K562 (cell line): ENCODE results near the gene KIAA1958. TPM values are rescaled to one million over a fixed set of nuclear protein-coding genes. Genes with fewer than 3 reads are reported as not detected.

Experiments
- ATAC-seq: fragments of 200-7000 bp; cut with Tn5 transposase; 3 replicates; pipeline ENCODE4 v1.9.1; 2020; ENCODE audit warnings: moderate library complexity
- BruUV-seq: library from RNA; stranded (reverse); fragments of 400-500 nt; replicated peaks from 2 replicates; lab custom pipeline; 2021; lab: Mats Ljungman, UMichigan
- CTCF ChIA-PET: fragments of 300-600 bp; formaldehyde crosslinking; extraction: SDS; loops from one replicate; lab custom pipeline; 2021; ENCODE audit warnings: low intra/inter-chr PET ratio; lab: Yijun Ruan, JAX
- POLR2A ChIA-PET: fragments of 300-600, 350-650 bp; sonication (Branson Sonifier 250); formaldehyde crosslinking; extraction: SDS; loops from one replicate; lab custom pipeline; 2021; ENCODE audit warnings: antibody characterized with exemption, inconsistent platforms; lab: Yijun Ruan, JAX
- DNase-seq, 4 experiments: peaks; one replicate each; pipeline versions ENCODE4 v3.0.0 to v3.0.0-alpha.2; 2011 to 2018; ENCODE audit warnings: low spot score in 3 of 4, mixed read lengths in 3 of 4; ENCODE audit errors: extremely low read depth in 1 of 4
- FAIRE-seq: peaks from 2 replicates; lab custom pipeline; 2011; peaks lifted over from hg19 to GRCh38; lab: Jason Lieb, UNC
- H2AFZ ChIP-seq: 2 replicates; pipeline ENCODE4 v1.6.0; 2011; ENCODE audit warnings: low read depth, low read length, control low read depth, inconsistent platforms
- H3K27ac ChIP-seq: fragments of 200-600 bp; 3 replicates; pipeline ENCODE4 v1.8.0; 2011; ENCODE audit warnings: low read depth, mild to moderate bottlenecking, control low read depth, inconsistent platforms, low read length, moderate library complexity, mixed read lengths; ENCODE audit errors: extremely low read depth
- H3K27me3 ChIP-seq, 2 experiments: fragments of 300-600 bp in 1 of 2; 2 replicates in 1 of 2; 3 replicates in 1 of 2; pipeline versions ENCODE4 v1.6.0 to v1.8.0; 2011; ENCODE audit warnings: inconsistent platforms in 2 of 2, low read length in 2 of 2, mild to moderate bottlenecking in 1 of 2, mixed read lengths in 1 of 2, moderate library complexity in 1 of 2; ENCODE audit not compliant: control insufficient read depth in 2 of 2, insufficient read depth in 2 of 2
- H3K36me3 ChIP-seq: fragments of 300-600 bp; 3 replicates; pipeline ENCODE4 v1.8.0; 2011; ENCODE audit warnings: mild to moderate bottlenecking, low read length, inconsistent platforms; ENCODE audit not compliant: control insufficient read depth, insufficient read depth
- H3K4me1 ChIP-seq, 2 experiments: fragments of 200-600 bp in 1 of 2; replicated peaks in 1 of 2; 2 replicates in 1 of 2; 3 replicates in 1 of 2; pipeline versions ENCODE4 v1.5.1 to v1.8.0; 2011; ENCODE audit warnings: inconsistent platforms in 2 of 2, low read length in 2 of 2, mild to moderate bottlenecking in 1 of 2, mixed read lengths in 1 of 2, moderate library complexity in 1 of 2; ENCODE audit not compliant: control insufficient read depth in 2 of 2, insufficient read depth in 2 of 2
- H3K4me2 ChIP-seq: 2 replicates; pipeline ENCODE4 v1.6.1; 2011; ENCODE audit warnings: low read length, control low read depth, inconsistent platforms, mixed read lengths; ENCODE audit not compliant: insufficient read depth
- H3K4me3 ChIP-seq: fragments of 200-600 bp; sonication (generic), shearing (Covaris generic); 2 replicates; pipeline ENCODE4 v1.5.1; 2016; ENCODE audit warnings: control low read depth, inconsistent platforms
- H3K79me2 ChIP-seq: fragments of 200-600 bp; 3 replicates; pipeline ENCODE4 v1.8.0; 2011; ENCODE audit warnings: low read length, inconsistent platforms; ENCODE audit not compliant: control insufficient read depth, insufficient read depth
- H3K9ac ChIP-seq, 2 experiments: 2 replicates each; pipeline versions ENCODE4 v1.6.0 to v1.6.1; 2011; ENCODE audit warnings: low read depth in 2 of 2, low read length in 2 of 2, control low read depth in 1 of 2, inconsistent platforms in 1 of 2, mild to moderate bottlenecking in 1 of 2, mixed read lengths in 1 of 2; ENCODE audit not compliant: insufficient read depth in 1 of 2
- H3K9me1 ChIP-seq: one replicate; pipeline ENCODE4 v1.6.0; 2011; ENCODE audit warnings: inconsistent platforms, mild to moderate bottlenecking, low read length, moderate library complexity; ENCODE audit not compliant: control insufficient read depth, insufficient read depth
- H3K9me3 ChIP-seq: replicated peaks from 2 replicates; pipeline ENCODE4 v1.5.1; 2011; ENCODE audit warnings: low read depth, low read length, inconsistent platforms; ENCODE audit not compliant: control insufficient read depth, insufficient read depth
- H4K20me1 ChIP-seq: replicated peaks from 2 replicates; pipeline ENCODE4 v1.6.1; 2011; ENCODE audit warnings: low read length, inconsistent platforms, mixed read lengths; ENCODE audit not compliant: control insufficient read depth, insufficient read depth
- EZH2 ChIP-seq: IDR thresholded peaks from 2 replicates; pipeline ENCODE4 v1.6.1; 2012; ENCODE audit warnings: low read depth, mild to moderate bottlenecking, inconsistent platforms, low read length, borderline replicate concordance
- FOXK2 ChIP-seq, 2 experiments: fragments of 450-650 bp; IDR thresholded peaks in 1 of 2; conservative IDR thresholded peaks in 1 of 2; 2 replicates each; pipeline ENCODE4 v1.6.1; 2016; ENCODE audit warnings: low read depth in 2 of 2, mild to moderate bottlenecking in 1 of 2
- FOXM1 ChIP-seq, 2 experiments: fragments of 450-650 bp in 1 of 2; sonication (generic) in 1 of 2; formaldehyde crosslinking in 1 of 2; IDR thresholded peaks; 2 replicates each; pipeline versions ENCODE4 v1.6.1 to v1.9.0; 2017 to 2022; ENCODE audit warnings: low read depth in 2 of 2, mild to moderate bottlenecking in 2 of 2, missing genetic modification reagents in 1 of 2, moderate library complexity in 1 of 2
- HOMEZ ChIP-seq: fragments of 250-450 bp; sonication (Bioruptor Pico); IDR thresholded peaks from 2 replicates; pipeline ENCODE4 v1.4.0; 2020; ENCODE audit warnings: mild to moderate bottlenecking, moderate library complexity
- MBD1 ChIP-seq: fragments of 250-450 bp; sonication (Bioruptor Pico); IDR thresholded peaks from 2 replicates; pipeline ENCODE4 v1.8.0; 2022; ENCODE audit warnings: inconsistent platforms
- MECOM ChIP-seq: fragments of 250-450 bp; sonication (Bioruptor Pico); IDR thresholded peaks from 2 replicates; pipeline ENCODE4 v1.8.0; 2022; ENCODE audit warnings: inconsistent platforms
- TRIM25 ChIP-seq: fragments of 450-650 bp; IDR thresholded peaks from 2 replicates; pipeline ENCODE4 v1.7.0; 2016; ENCODE audit warnings: borderline replicate concordance
- ZFP1 ChIP-seq: fragments of 450-650 bp; formaldehyde crosslinking; IDR thresholded peaks from 2 replicates; pipeline ENCODE4 v1.4.0; 2020; ENCODE audit warnings: mild to moderate bottlenecking, mixed read lengths
- ZNF407 ChIP-seq: fragments of 450-650 bp; IDR thresholded peaks from 2 replicates; pipeline ENCODE4 v1.6.1; 2016; ENCODE audit warnings: low read depth
- WGBS: fragments of 100-300 bp; shearing (Covaris generic); methylation state at CpG from one replicate; pipeline ENCODE4 v1.1.6; 2016; ENCODE audit warnings: low coverage, mixed read lengths; ENCODE audit not compliant: insufficient coverage; ENCODE audit errors: missing lambda C conversion rate; 5-methylcytosine and 5-hydroxymethylcytosine counted together
- in situ Hi-C: fragments of 300-500 bp; cut with MboI; formaldehyde crosslinking; loops from 4 replicates; pipeline ENCODE4 v1.15.0; 2018; ENCODE audit warnings: inconsistent platforms, mixed read lengths
- intact Hi-C: fragments of 100-400 bp; cut with micrococcal nuclease; formaldehyde crosslinking; loops from 2 replicates; pipeline ENCODE4 v1.14.2; 2022
- polyA plus RNA-seq, 8 experiments: library from polyadenylated mRNA; depleted of rRNA in 4 of 8; stranded (reverse) in 5 of 8; unstranded in 3 of 8; fragments of >200 nt; fragmentation: Nextera tagmentation in 2 of 8; fragmentation: Illumina TruSeq in 1 of 8; extraction: Ambion mirVana in 2 of 8; extraction: Trizol in 1 of 8; gene quantifications; 2 replicates each; pipeline versions ENCODE4 v1.2.1 to v1.2.3, GENCODE V29; 2011 to 2014; ENCODE audit warnings: inconsistent platforms in 1 of 8, missing spikeins in 1 of 8
- total RNA-seq, 7 experiments: library from RNA; depleted of rRNA in 6 of 7; stranded (reverse); fragments of >200 nt in 6 of 7; fragmentation: Illumina TruSeq in 2 of 7; extraction: Trizol in 2 of 7; gene quantifications; 2 replicates each; pipeline versions ENCODE4 v1.2.1 to v1.2.3, GENCODE V29; 2011 to 2021; ENCODE audit warnings: low replicate concordance in 1 of 7

KIAA1958 gene
- total and polyA plus RNA-seq, 9 of the 15 experiments (the other 6 are each of a cell fraction or from before 2014, with no cell fraction given): 1.1 to 16.0 (median 10.1) TPM

- CTCF ChIA-PET: no interaction called here
- ATAC-seq: no peak
- 71% methylated on average over 3 of the region's 3 CpGs for WGBS
- intact Hi-C loops (no loop called here), in situ Hi-C loops (no loop called here)
- H2AFZ ChIP-seq: no peak overlapping the region
- no peak overlapping the region for H3K4me3 ChIP-seq
- BruUV-seq: no TSS peak
- no peak overlapping the region for H3K27ac ChIP-seq
- DNase-seq: no peak
- no peaks in the 10 kb centered on the region for H3K79me2 ChIP-seq
- H4K20me1 ChIP-seq: no peaks in the 10 kb centered on the region
- no peaks in the 10 kb centered on the region for H3K36me3 ChIP-seq
- H3K9me3 ChIP-seq: no peaks in the 10 kb centered on the region
- no peak overlapping the region for H3K4me2 ChIP-seq
- no peaks in the 10 kb centered on the region for H3K4me1 ChIP-seq
- no peak overlapping the region for H3K9ac ChIP-seq
- no peaks in the 10 kb centered on the region for H3K9me1 ChIP-seq
- no peak for FAIRE-seq
- H3K27me3 ChIP-seq: no peaks in the 10 kb centered on the region
- POLR2A ChIA-PET: no interaction called here
- TF ChIP-seq MBD1 (CRISPR knock-in tag) (no peak), TRIM25 (no peak), ZFP1 (CRISPR knock-in tag) (no peak), MECOM (CRISPR knock-in tag) (no peak), FOXK2 (conservative IDR thresholded peaks at IDR 0.05 in 1 of 2, IDR thresholded peaks at IDR 0.05 in 1 of 2; ENCODE audit: low read depth in 2 of 2) (no peak), FOXM1 (IDR thresholded peaks at IDR 0.05; ENCODE audit: low read depth) (no peak), FOXM1 (CRISPR knock-in tag; IDR thresholded peaks at IDR 0.05; ENCODE audit: low read depth) (no peak), ZNF407 (no peak), HOMEZ (no peak), EZH2 (no peak)
Measured at GRCh38 chr9:112647596-112647995, 161.0 kb downstream of the KIAA1958 start.
